Osteoblast (primary cell): ENCODE data around the gene IL17B. TPM values are rescaled to one million over a fixed set of nuclear protein-coding genes. Genes with fewer than 3 reads are reported as not detected.
A peak's percentile ranks its signal among the peaks of the same experiment; 100 is the strongest.

Experiments used
- DNase-seq: peaks from one replicate; pipeline ENCODE4 v3.0.0; 2011; ENCODE audit warnings: low spot score, mixed read lengths; ENCODE audit not compliant: insufficient read length; ENCODE audit errors: missing footprints
- H2AFZ ChIP-seq: 2 replicates; pipeline ENCODE4 v1.6.0; 2011; ENCODE audit warnings: mild to moderate bottlenecking, low read length
- H3K27ac ChIP-seq: 2 replicates; pipeline ENCODE4 v1.5.1; 2011; ENCODE audit warnings: mild to moderate bottlenecking, low read depth, low read length, moderate library complexity
- H3K27me3 ChIP-seq: 2 replicates; pipeline ENCODE4 v1.6.0; 2012; ENCODE audit warnings: mild to moderate bottlenecking, control low read depth, inconsistent platforms, low read length, moderate library complexity; ENCODE audit not compliant: insufficient read depth
- H3K36me3 ChIP-seq: 2 replicates; pipeline ENCODE4 v1.5.1; 2011; ENCODE audit warnings: mild to moderate bottlenecking, low read length, control low read depth, moderate library complexity; ENCODE audit not compliant: insufficient read depth
- H3K4me1 ChIP-seq: 2 replicates; pipeline ENCODE4 v1.5.1; 2011; ENCODE audit warnings: mild to moderate bottlenecking, low read length, control low read depth, moderate library complexity; ENCODE audit not compliant: insufficient read depth
- H3K4me2 ChIP-seq: 2 replicates; pipeline ENCODE4 v1.6.0; 2011; ENCODE audit warnings: mild to moderate bottlenecking, low read length; ENCODE audit not compliant: insufficient read depth
- H3K4me3 ChIP-seq: fragments of 200-600 bp; sonication (generic); 3 replicates; pipeline ENCODE4 v1.5.1; 2012; ENCODE audit warnings: mild to moderate bottlenecking, low read length, inconsistent platforms; ENCODE audit not compliant: insufficient read depth
- H3K79me2 ChIP-seq: 2 replicates; pipeline ENCODE4 v1.6.0; 2012; ENCODE audit warnings: mild to moderate bottlenecking, low read length, control low read depth, inconsistent platforms; ENCODE audit not compliant: insufficient read depth
- H3K9me3 ChIP-seq: 2 replicates; pipeline ENCODE4 v1.5.1; 2011; ENCODE audit warnings: low read depth, low read length, control low read depth
- H4K20me1 ChIP-seq: 2 replicates; pipeline ENCODE4 v1.6.0; 2012; ENCODE audit warnings: mild to moderate bottlenecking, low read length, control low read depth; ENCODE audit not compliant: insufficient read depth
- CTCF ChIP-seq: IDR thresholded peaks from 2 replicates; pipeline ENCODE4 v1.5.1; 2011; ENCODE audit warnings: mild to moderate bottlenecking, low read depth, low read length, moderate library complexity; ENCODE audit errors: extremely low read depth
- total RNA-seq: library from RNA; depleted of rRNA; stranded (reverse); fragments of >200 nt; gene quantifications from 2 replicates; pipeline ENCODE4 v1.2.3, GENCODE V29; 2012

Gene IL17B
- total RNA-seq, 1 donor = not detected

GRCh38 chr5:149367249-149367971 lies 11.7 kb downstream of the IL17B start:
- Histone ChIP-seq H3K4me2 (no peak overlapping the region), H3K27ac (no peak overlapping the region), H4K20me1 (no peaks in the 10 kb centered on the region), H3K79me2 (no peaks in the 10 kb centered on the region), H3K36me3 (no peaks in the 10 kb centered on the region), H2AFZ (peak overlapping the region; percentile 37), H3K27me3 (peaks cover 6% of the 10 kb centered on the region), H3K4me1 (no peaks in the 10 kb centered on the region), H3K4me3 (no peak overlapping the region), H3K9me3 (no peaks in the 10 kb centered on the region)
- TF ChIP-seq CTCF = peak; percentile 91
- peak; percentile 98 for DNase-seq

GRCh38 chr5:149366169-149366729 lies 12.8 kb downstream of the IL17B start:
- Histone ChIP-seq H3K27ac (no peak overlapping the region), H3K27me3 (no peaks in the 10 kb centered on the region), H4K20me1 (no peaks in the 10 kb centered on the region), H3K4me2 (no peak overlapping the region), H3K36me3 (no peaks in the 10 kb centered on the region), H3K79me2 (no peaks in the 10 kb centered on the region), H3K9me3 (no peaks in the 10 kb centered on the region), H3K4me1 (no peaks in the 10 kb centered on the region), H2AFZ (no peak overlapping the region), H3K4me3 (no peak overlapping the region)
- no peak for DNase-seq
- no peak for TF ChIP-seq CTCF

- no peak for DNase-seq
- H3K36me3 ChIP-seq = no peaks in the 10 kb centered on the region
- no peak overlapping the region for H3K4me2 ChIP-seq
- H2AFZ ChIP-seq = no peak overlapping the region
- H4K20me1 ChIP-seq = no peaks in the 10 kb centered on the region
- no peak overlapping the region for H3K4me3 ChIP-seq
- H3K4me1 ChIP-seq = no peaks in the 10 kb centered on the region
- no peaks in the 10 kb centered on the region for H3K9me3 ChIP-seq
- TF ChIP-seq CTCF = no peak
- no peaks in the 10 kb centered on the region for H3K79me2 ChIP-seq
- no peak overlapping the region for H3K27ac ChIP-seq
- H3K27me3 ChIP-seq = no peaks in the 10 kb centered on the region
Observed at GRCh38 chr5:149365418-149365817, 13.7 kb downstream of the IL17B start.

- Histone ChIP-seq H3K4me2 (no peak overlapping the region), H2AFZ (no peak overlapping the region), H4K20me1 (no peaks in the 10 kb centered on the region), H3K4me1 (no peaks in the 10 kb centered on the region), H3K36me3 (no peaks in the 10 kb centered on the region), H3K27ac (no peak overlapping the region), H3K9me3 (no peaks in the 10 kb centered on the region), H3K27me3 (no peaks in the 10 kb centered on the region), H3K4me3 (no peak overlapping the region), H3K79me2 (no peaks in the 10 kb centered on the region)
- no peak for TF ChIP-seq CTCF
- no peak for DNase-seq
Observed at GRCh38 chr5:149364719-149365118, 14.4 kb downstream of the IL17B start.
